Stimulated activated CD4-positive, alpha-beta T cell treated with anti-CD3 and anti-CD28 coated beads, Interleukin-12 subunit alpha, Interleukin-12 subunit beta, amount 100 ng/mL, for 24 hours (primary cell): ENCODE measurements around the gene FMN2.

Experiments
- DNase-seq, 2 experiments: peaks; one replicate each; pipeline ENCODE4 v3.0.0-alpha.2; 2020; ENCODE audit warnings: low read depth in 2 of 2

FMN2 gene

GRCh38 chr1:240491796-240492195, 400.1 kb downstream of the FMN2 start:
- no peak for DNase-seq

DNA sequence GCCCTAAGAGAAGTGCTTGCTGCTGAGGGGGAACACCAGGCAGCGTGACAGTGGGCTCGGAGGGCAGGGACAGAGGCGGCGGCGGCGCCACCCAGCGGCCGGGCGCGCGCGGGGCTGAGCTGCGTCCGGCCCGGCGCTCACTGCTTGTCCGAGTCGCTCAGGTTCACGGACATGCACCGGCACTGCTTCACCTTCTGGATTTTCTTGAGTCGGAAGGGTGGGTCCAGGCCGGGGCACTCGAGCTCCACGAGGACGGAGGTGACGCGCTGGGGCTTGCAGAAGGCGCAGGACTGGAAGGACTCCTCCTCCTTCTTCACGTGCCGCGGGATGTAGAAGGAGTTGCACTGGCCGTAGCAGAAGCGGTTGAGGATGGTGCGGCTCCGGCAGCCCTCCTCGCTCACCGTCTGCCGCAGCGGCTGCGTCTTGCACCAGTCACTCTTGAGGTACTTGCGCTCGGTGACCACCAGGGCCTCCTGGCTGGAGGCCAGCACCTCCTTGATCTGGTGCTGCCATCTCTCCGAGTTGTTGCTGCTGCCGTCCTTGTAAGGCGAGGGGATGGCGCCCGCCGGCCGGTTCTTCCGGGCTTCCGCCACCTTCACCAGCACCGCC, 401.3 kb downstream of the FMN2 start:
- no peak for DNase-seq

GRCh38 chr1:240495601-240496000, 403.9 kb downstream of the FMN2 start:
- DNase-seq, result no peak

DNA sequence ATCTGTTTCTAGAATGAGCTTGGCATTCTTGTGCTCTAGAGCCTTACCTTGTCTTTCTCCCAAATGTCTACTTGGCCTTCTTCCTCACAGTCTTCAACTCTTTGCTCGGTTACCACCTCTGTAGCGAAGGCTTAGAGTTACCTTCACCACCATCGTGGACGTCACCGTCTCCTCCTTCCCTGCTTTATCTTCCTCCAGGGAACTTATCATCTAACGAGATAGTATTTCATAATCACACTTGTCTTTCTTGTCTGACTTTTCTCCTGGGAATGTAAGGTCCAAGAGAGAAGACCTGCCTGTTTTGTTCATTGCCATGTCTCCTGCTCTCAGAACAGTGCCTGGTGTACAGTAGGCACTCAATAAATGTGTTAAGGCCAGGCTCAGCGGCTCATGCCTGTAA, 404.7 kb downstream of the FMN2 start:
- no peak for DNase-seq

DNA sequence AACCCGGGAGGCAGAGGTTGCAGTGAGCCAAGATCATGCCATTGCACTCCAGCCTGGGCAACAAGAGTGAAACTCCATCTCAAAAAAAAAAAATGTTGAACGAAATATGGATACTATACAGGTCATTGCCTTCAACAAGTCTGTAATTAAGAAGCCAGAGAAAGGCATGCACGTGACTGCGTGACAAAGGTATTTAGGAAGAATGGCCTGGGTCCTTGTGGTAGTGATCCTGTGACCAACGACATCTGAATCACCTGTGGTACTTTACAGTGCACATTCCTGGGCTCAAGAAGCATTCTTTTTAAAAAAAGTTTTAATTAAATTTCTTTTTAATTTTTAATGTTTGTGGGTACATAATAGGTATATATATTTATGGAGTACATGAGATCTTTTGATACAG, 405.3 kb downstream of the FMN2 start:
- DNase-seq, result no peak

DNA sequence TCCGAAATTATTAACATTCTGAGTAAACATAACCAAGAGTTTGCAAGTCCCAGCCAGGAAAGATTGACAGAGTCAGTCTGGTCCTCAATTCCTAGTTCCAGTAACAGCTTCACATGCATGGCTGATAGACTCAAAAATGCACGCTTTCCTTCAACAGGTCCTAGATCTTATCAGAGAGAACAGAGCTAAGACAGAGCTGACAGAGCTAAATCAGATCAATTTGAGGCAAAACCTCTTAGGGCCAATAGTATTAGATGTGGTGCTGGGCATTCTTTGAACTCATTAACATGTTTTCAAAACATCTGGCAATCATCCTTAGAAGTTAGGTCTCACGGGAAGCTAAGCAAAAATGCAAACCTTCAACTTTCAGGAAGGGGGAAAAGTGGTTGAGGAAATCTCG, 406.2 kb downstream of the FMN2 start:
- DNase-seq, result no peak

DNA sequence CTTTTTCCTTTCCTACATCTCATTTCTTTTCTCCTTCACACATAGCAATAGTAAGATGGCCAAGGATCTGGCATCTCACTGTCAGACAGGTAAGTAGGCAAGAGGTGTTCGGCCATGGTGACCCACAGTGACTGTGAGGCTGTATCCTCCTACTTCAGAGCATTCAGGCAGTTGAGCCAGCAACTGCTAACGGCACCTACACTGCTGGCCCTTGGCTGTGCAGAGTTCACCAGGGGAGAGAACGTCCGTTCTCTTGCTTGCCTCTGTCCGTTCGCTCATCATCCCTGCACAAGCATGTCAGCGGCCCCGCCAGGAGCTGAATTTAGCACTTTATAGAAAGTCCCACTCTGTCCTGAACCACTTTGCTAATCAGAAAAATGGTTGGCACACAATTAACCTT, 406.7 kb downstream of the FMN2 start:
- no peak for DNase-seq

DNA sequence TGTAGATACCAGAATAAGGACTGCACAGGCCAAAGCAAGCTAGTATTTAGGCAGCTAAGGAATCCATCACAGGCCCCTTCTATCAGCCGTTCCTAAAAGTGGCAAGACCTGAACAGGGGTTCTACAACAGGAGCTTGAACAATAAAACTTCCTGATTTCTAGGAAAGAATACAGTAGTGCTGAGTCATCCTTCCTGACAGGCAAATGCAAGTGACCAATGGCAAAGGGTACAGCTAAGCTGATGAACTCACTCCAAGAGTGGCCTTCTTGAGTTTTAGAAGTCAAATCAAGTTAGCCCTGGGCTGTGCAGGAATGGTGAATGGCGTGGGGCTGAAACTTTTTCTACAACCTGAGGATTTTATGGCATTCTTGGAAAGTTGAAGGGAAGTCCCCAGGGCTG, 407.3 kb downstream of the FMN2 start:
- no peak for DNase-seq

DNA sequence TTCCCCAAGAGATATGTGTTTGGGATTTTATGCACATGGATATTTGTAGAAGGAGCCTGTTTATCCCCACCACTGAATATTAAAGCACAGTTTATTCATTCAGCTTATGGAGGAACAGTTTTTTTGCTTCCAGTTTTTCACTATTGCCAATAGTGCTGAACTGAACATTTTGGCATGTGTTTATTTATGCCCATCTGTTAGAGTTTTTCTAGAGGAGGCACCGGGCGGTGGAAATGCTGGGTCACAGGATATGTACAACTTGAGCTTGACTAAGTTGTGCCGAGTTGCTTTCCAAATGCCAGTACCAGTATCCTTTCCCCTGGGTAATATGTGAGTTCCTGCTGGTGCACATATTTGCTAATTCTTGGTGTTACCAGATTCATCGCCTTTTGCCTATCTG, 409.0 kb downstream of the FMN2 start:
- DNase-seq, result no peak

DNA sequence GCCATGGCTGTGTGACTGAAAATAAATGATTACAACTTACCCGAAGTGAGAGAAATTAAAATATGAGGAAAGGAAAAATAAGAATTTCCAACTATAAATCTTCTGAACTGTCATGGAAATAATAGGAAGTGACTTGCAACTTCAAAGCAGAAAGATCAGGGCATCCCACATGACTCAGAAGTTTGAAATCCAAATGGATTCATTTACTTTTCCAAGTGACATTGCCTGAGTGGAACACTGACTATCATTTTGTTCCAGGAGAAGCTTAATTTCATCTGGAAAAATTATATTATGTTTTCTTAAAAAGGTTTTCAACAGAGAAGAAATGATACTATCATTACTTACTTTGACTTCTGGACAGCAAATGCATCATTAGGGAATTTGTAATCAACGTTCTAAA, 409.4 kb downstream of the FMN2 start:
- no peak for DNase-seq

DNA sequence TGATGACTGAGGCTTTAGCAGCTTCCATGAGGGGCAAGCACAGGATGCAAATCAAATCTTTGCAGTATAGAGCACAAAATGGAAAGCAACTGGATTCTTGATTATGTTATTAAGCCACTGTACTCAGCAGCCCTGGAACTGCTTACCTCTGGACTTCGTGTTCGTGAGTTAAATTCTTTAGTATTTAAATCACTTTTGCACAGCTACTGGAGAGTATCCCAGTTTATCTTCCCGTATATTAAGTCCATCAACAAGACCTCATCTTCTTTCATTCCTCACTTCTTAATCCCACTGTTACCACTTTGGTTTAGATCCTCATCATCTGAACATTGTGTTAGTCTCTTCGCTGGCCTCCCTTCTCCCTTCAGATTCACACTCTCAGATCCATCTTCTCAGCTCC, 411.4 kb downstream of the FMN2 start:
- no peak for DNase-seq

DNA sequence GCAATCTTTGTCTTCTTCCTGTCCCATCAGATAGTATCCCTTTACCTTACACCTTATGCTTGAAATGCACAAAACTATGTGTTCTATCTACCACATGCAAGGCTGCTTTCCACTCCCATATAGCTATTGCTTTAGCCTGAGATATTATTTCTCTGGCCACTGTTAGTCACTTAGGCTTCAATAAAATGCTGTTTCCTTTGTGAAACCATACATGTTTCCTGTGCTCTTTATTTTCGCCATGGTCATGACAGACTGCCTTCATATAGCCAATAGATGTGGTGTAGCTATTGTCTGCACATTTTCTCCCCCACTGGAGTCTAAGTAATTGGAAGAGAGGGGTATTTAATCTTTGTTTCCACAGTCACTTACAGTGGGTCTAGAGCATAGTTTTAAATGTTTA, 411.9 kb downstream of the FMN2 start:
- no peak for DNase-seq

GRCh38 chr1:240506176-240506575, 414.5 kb downstream of the FMN2 start:
- DNase-seq, result no peak

- DNase-seq, result no peak
Observed at GRCh38 chr1:240508201-240508600, 416.5 kb downstream of the FMN2 start.

DNA sequence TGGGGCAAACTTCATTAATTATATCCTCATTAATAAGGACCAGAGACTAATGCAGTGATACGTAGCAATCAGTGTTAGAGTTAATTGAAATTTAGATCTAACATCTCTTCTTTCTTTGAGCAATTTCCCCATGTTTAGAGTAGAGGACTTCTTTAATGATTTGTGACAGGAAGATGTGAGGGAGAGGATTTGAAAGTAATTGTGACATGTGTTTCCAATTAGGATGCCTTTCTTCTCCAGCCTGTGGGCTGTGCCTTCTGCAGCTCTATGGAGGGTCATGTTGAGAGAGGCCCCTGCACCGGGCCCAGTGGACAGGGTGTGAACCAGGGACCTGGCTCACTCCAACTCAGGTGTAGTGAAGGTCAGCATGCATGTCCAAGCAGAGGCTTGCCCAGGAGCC, 417.3 kb downstream of the FMN2 start:
- DNase-seq, result no peak

GRCh38 chr1:240511789-240512188, 420.1 kb downstream of the FMN2 start:
- DNase-seq, result no peak

- DNase-seq, result no peak
Observed at GRCh38 chr1:240515505-240515904, 423.8 kb downstream of the FMN2 start.

- DNase-seq, result no peak
Observed at GRCh38 chr1:240516069-240516468, 424.4 kb downstream of the FMN2 start.

GRCh38 chr1:240517891-240518290, 426.2 kb downstream of the FMN2 start:
- no peak for DNase-seq

- no peak for DNase-seq
Observed at GRCh38 chr1:240522122-240522822, 430.6 kb downstream of the FMN2 start.

- no peak for DNase-seq
Observed at GRCh38 chr1:240524356-240525069, 432.8 kb downstream of the FMN2 start.
